SU-DHL-6 (cell line): ENCODE data around the gene PPFIBP2.

Source experiments
- H2AFZ ChIP-seq: fragments of 200-600 bp; sonication (generic); 2 replicates; pipeline ENCODE4 v1.6.1; 2014; ENCODE audit warnings: low read depth, mild to moderate bottlenecking, moderate library complexity, mixed read lengths, antibody characterized with exemption, low read length; ENCODE audit not compliant: severe bottlenecking
- H3F3A ChIP-seq: fragments of 200-600 bp; shearing (Covaris generic); 2 replicates; pipeline ENCODE4 v1.6.0; 2016; ENCODE audit warnings: antibody characterized with exemption, mild to moderate bottlenecking; ENCODE audit not compliant: insufficient read depth
- H3K27ac ChIP-seq: fragments of 200-600 bp; sonication (generic); 2 replicates; pipeline ENCODE4 v1.5.1; 2016; ENCODE audit warnings: low read depth, mild to moderate bottlenecking, low read length, moderate library complexity, mixed read lengths
- H3K27me3 ChIP-seq: fragments of 200-600 bp; sonication (generic), shearing (Covaris generic); 2 replicates; pipeline ENCODE4 v1.6.0; 2014; ENCODE audit warnings: mild to moderate bottlenecking, low read length
- H3K36me3 ChIP-seq: fragments of 200-600 bp; sonication (generic); 2 replicates; pipeline ENCODE4 v1.6.1; 2014; ENCODE audit warnings: mild to moderate bottlenecking, low read length, mixed read lengths
- H3K4me2 ChIP-seq: fragments of 300-600, 200-600 bp; shearing (Covaris generic), sonication (generic); 2 replicates; pipeline ENCODE4 v1.6.0; 2014; ENCODE audit warnings: low read length, low read depth, mild to moderate bottlenecking; ENCODE audit not compliant: poor library complexity, severe bottlenecking
- H3K4me3 ChIP-seq: fragments of 200-600 bp; sonication (generic); 2 replicates; pipeline ENCODE4 v1.5.1; 2014; ENCODE audit warnings: antibody characterized with exemption, low read length, mild to moderate bottlenecking, mixed read lengths; ENCODE audit not compliant: insufficient read depth, poor library complexity, severe bottlenecking
- H3K79me2 ChIP-seq: fragments of 200-600 bp; sonication (generic); 2 replicates; pipeline ENCODE4 v1.6.1; 2014; ENCODE audit warnings: mild to moderate bottlenecking, low read length, moderate library complexity; ENCODE audit not compliant: insufficient read depth
- H3K9ac ChIP-seq: fragments of 200-600 bp; sonication (generic); 2 replicates; pipeline ENCODE4 v1.7.0; 2014; ENCODE audit warnings: mild to moderate bottlenecking, low read length
- H3K9me2 ChIP-seq: fragments of 200-600 bp; sonication (generic); replicated peaks from 2 replicates; pipeline ENCODE4 v1.6.1; 2014; ENCODE audit warnings: low read length; ENCODE audit not compliant: insufficient read depth
- H3K9me3 ChIP-seq: fragments of 200-600 bp; sonication (generic); 2 replicates; pipeline ENCODE4 v1.6.1; 2014; ENCODE audit warnings: low read length, mixed read lengths; ENCODE audit not compliant: insufficient read depth
- H4K20me1 ChIP-seq: fragments of 200-600 bp; sonication (generic); 2 replicates; pipeline ENCODE4 v1.6.1; 2014; ENCODE audit warnings: low read depth, mild to moderate bottlenecking, antibody characterized with exemption, low read length, moderate library complexity, mixed read lengths
- CTCF ChIP-seq: fragments of 200-600 bp; sonication (generic); IDR thresholded peaks from one replicate; pipeline ENCODE4 v1.5.1; 2017; ENCODE audit warnings: antibody characterized with exemption, mild to moderate bottlenecking, low read length, moderate library complexity; ENCODE audit not compliant: insufficient read depth, poor library complexity, severe bottlenecking
- EZH2phosphoT487 ChIP-seq: fragments of 200-600 bp; sonication (generic), shearing (Covaris generic); conservative IDR thresholded peaks from 2 replicates; pipeline ENCODE4 v1.6.1; 2018; ENCODE audit warnings: mild to moderate bottlenecking, antibody characterized with exemption, low read length, moderate library complexity, mixed read lengths

Gene PPFIBP2

GRCh38 chr11:7621554-7621953, 107.8 kb downstream of the PPFIBP2 start:
- no peaks in the 10 kb centered on the region for H3F3A ChIP-seq
- H3K27me3 ChIP-seq, result no peaks in the 10 kb centered on the region
- no peak overlapping the region for H3K27ac ChIP-seq
- no peak overlapping the region for H2AFZ ChIP-seq
- H3K9me2 ChIP-seq, result no peaks in the 10 kb centered on the region
- H3K9ac ChIP-seq, result no peak overlapping the region
- no peak overlapping the region for H3K4me2 ChIP-seq
- no peak overlapping the region for H3K4me3 ChIP-seq
- no peaks in the 10 kb centered on the region for H3K36me3 ChIP-seq
- TF ChIP-seq CTCF (no peak), EZH2phosphoT487 (no peak)
- H4K20me1 ChIP-seq, result no peaks in the 10 kb centered on the region
- H3K9me3 ChIP-seq, result no peaks in the 10 kb centered on the region
- H3K79me2 ChIP-seq, result no peaks in the 10 kb centered on the region

DNA sequence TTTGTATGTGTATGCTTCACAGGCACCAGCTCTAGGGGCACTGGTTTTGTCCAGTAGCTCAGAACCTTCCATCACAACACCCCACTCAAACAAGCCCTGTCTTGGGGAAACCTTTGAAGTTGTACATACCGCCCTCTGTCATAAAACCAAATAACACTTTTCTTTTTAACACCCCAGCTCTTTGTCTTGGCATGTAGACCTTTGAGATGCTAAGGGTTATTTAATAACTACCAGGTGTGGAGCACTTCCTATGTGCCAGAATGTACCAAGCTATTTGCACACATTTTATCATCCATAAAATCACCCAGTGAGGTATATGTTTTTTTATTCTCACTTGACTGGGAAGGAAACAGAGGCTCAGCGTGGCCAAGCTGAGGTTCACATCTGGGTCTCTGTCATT, 108.9 kb downstream of the PPFIBP2 start:
- Histone ChIP-seq H2AFZ (no peak overlapping the region), H4K20me1 (no peaks in the 10 kb centered on the region), H3K79me2 (no peaks in the 10 kb centered on the region), H3K36me3 (no peaks in the 10 kb centered on the region), H3K9me3 (no peaks in the 10 kb centered on the region), H3K4me3 (no peak overlapping the region), H3K9ac (no peak overlapping the region), H3K27ac (no peak overlapping the region), H3K27me3 (no peaks in the 10 kb centered on the region), H3K9me2 (no peaks in the 10 kb centered on the region), H3K4me2 (no peak overlapping the region), H3F3A (no peaks in the 10 kb centered on the region)
- no peak for TF ChIP-seq CTCF
- no peak for TF ChIP-seq EZH2phosphoT487

- Histone ChIP-seq H3F3A (no peaks in the 10 kb centered on the region), H3K9me2 (no peaks in the 10 kb centered on the region), H3K27ac (no peak overlapping the region), H3K36me3 (no peaks in the 10 kb centered on the region), H3K4me2 (no peak overlapping the region), H3K4me3 (no peak overlapping the region), H2AFZ (no peak overlapping the region), H3K27me3 (no peaks in the 10 kb centered on the region), H3K9ac (no peak overlapping the region), H3K79me2 (no peaks in the 10 kb centered on the region), H3K9me3 (no peaks in the 10 kb centered on the region), H4K20me1 (no peaks in the 10 kb centered on the region)
- TF ChIP-seq CTCF, result no peak
These were observed 114.9 kb downstream of the PPFIBP2 start for GRCh38 chr11:7628660-7629059.

DNA sequence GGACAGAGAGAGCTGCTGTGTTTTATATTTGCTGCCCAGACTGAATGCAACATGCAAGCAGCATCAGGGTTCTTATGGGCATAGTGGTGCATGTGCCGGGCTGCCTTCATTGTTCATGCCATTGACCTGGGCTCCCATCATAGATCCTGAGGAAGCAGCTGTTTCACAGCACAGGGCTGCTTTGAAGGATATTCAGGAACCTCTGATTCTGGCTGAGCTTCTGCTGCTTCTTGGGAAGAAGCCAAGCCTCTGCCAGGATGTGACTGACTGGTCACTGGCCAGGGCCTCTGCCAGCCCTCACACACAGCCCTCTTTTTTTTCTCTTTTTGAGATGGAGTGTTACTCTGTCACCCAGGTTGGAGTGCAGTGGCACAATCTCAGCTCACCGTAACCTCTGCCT, 116.2 kb downstream of the PPFIBP2 start:
- no peak overlapping the region for H2AFZ ChIP-seq
- no peaks in the 10 kb centered on the region for H3K27me3 ChIP-seq
- no peak overlapping the region for H3K9ac ChIP-seq
- no peaks in the 10 kb centered on the region for H3F3A ChIP-seq
- no peaks in the 10 kb centered on the region for H3K36me3 ChIP-seq
- no peaks in the 10 kb centered on the region for H3K79me2 ChIP-seq
- TF ChIP-seq EZH2phosphoT487, result no peak
- no peak for TF ChIP-seq CTCF
- H3K4me2 ChIP-seq, result no peak overlapping the region
- no peaks in the 10 kb centered on the region for H3K9me3 ChIP-seq
- no peak overlapping the region for H3K4me3 ChIP-seq
- no peaks in the 10 kb centered on the region for H4K20me1 ChIP-seq
- H3K27ac ChIP-seq, result no peak overlapping the region
- H3K9me2 ChIP-seq, result no peaks in the 10 kb centered on the region
